KMS-11 (cell line): ENCODE data around the gene FAM111A.

Source experiments
- H2AFZ ChIP-seq: fragments of 200-600 bp; sonication (generic); 2 replicates; pipeline ENCODE4 v1.6.1; 2016; ENCODE audit warnings: antibody characterized with exemption, mixed run types, low read depth
- H3K27ac ChIP-seq: fragments of 200-600 bp; sonication (generic); 2 replicates; pipeline ENCODE4 v1.6.1; 2016; ENCODE audit warnings: mild to moderate bottlenecking, mixed run types
- H3K27me3 ChIP-seq: fragments of 200-600 bp; sonication (generic); 2 replicates; pipeline ENCODE4 v1.6.1; 2017; ENCODE audit warnings: mild to moderate bottlenecking, low read depth, mixed run types, moderate library complexity; ENCODE audit not compliant: insufficient read depth
- H3K36me3 ChIP-seq: fragments of 200-600 bp; sonication (generic); 2 replicates; pipeline ENCODE4 v1.6.1; 2017; ENCODE audit warnings: mild to moderate bottlenecking, mixed run types; ENCODE audit not compliant: insufficient read depth
- H3K4me1 ChIP-seq: fragments of 200-600 bp; sonication (generic); 2 replicates; pipeline ENCODE4 v1.6.1; 2016; ENCODE audit warnings: mild to moderate bottlenecking, low read depth, mixed run types; ENCODE audit not compliant: poor library complexity, severe bottlenecking
- H3K4me2 ChIP-seq: fragments of 200-600 bp; sonication (generic); 2 replicates; pipeline ENCODE4 v1.7.0; 2016; ENCODE audit warnings: mild to moderate bottlenecking, mixed run types
- H3K4me3 ChIP-seq: fragments of 200-600 bp; sonication (generic); IDR thresholded peaks from 2 replicates; pipeline ENCODE4 v1.6.1; 2017; ENCODE audit warnings: low read depth, low read length, mixed read lengths; ENCODE audit not compliant: insufficient read depth
- H3K79me2 ChIP-seq: fragments of 200-600 bp; sonication (generic); 2 replicates; pipeline ENCODE4 v1.6.1; 2016; ENCODE audit warnings: low read depth, mixed run types; ENCODE audit not compliant: insufficient read depth
- H3K9ac ChIP-seq: fragments of 200-600 bp; sonication (generic); 2 replicates; pipeline ENCODE4 v1.6.1; 2016; ENCODE audit warnings: mild to moderate bottlenecking, mixed run types
- H4K20me1 ChIP-seq: fragments of 200-600 bp; sonication (generic); 2 replicates; pipeline ENCODE4 v1.6.1; 2016; ENCODE audit warnings: mild to moderate bottlenecking, mixed run types; ENCODE audit not compliant: insufficient read depth
- TF ChIP-seq, protein P1 (sequence below): fragments of 200-600 bp; sonication (generic); conservative IDR thresholded peaks from 2 replicates; pipeline ENCODE4 v1.6.1; 2017; ENCODE audit warnings: low read depth, mild to moderate bottlenecking, antibody characterized with exemption, low read length, moderate library complexity, mixed read lengths

Gene FAM111A

DNA sequence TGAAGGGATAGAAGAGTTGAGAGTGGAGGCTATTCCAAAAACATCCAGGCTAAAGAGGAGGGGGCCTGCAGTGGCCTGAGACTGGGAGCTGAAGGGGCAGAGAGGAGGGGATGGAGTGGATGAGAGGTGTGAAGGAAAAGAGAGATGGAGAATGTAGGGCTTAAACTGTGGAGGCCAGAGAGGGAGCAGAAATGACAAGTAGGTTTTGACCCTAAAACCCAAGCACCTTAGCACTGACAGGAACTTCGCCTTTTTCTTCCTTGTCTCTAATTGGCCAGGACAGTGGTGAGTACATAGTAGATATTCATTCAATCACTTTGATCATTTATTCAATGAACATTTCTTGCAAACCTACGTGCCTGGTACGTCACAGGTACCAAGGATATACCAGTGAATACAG lies 28.3 kb upstream of the FAM111A start:
- TF ChIP-seq, protein P1, sequence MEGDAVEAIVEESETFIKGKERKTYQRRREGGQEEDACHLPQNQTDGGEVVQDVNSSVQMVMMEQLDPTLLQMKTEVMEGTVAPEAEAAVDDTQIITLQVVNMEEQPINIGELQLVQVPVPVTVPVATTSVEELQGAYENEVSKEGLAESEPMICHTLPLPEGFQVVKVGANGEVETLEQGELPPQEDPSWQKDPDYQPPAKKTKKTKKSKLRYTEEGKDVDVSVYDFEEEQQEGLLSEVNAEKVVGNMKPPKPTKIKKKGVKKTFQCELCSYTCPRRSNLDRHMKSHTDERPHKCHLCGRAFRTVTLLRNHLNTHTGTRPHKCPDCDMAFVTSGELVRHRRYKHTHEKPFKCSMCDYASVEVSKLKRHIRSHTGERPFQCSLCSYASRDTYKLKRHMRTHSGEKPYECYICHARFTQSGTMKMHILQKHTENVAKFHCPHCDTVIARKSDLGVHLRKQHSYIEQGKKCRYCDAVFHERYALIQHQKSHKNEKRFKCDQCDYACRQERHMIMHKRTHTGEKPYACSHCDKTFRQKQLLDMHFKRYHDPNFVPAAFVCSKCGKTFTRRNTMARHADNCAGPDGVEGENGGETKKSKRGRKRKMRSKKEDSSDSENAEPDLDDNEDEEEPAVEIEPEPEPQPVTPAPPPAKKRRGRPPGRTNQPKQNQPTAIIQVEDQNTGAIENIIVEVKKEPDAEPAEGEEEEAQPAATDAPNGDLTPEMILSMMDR, result no peak
- Histone ChIP-seq H4K20me1 (no peaks in the 10 kb centered on the region), H3K79me2 (peaks cover 17% of the 10 kb centered on the region; the same call in 1 of the 2 replicates), H3K4me2 (no peak overlapping the region), H3K36me3 (peaks cover 20% of the 10 kb centered on the region), H3K27me3 (no peaks in the 10 kb centered on the region), H3K4me1 (peaks cover 16% of the 10 kb centered on the region), H2AFZ (no peak overlapping the region), H3K27ac (no peak overlapping the region), H3K9ac (no peak overlapping the region), H3K4me3 (no peak overlapping the region)

DNA sequence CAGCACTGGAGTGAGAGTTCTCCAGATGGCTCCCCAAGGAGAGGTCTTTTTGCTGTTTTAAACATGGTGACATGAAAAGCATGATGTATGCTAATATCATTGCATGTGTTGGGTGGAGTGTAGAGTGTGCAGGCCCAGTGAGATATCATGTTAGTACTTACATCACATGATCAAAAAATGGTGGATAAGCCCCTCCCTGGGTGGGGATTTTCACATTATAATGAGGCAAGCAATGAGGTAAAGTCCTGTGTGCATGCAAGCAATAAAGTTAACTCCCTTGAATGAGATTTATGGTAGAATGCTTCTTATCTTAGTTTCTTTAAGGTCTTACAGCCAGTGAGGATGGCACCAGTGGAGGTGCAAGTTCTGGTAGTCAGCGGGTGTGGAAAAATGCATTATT lies 27.1 kb upstream of the FAM111A start:
- peaks cover 10% of the 10 kb centered on the region; the same call in 1 of the 2 replicates for H3K36me3 ChIP-seq
- no peak overlapping the region for H2AFZ ChIP-seq
- H4K20me1 ChIP-seq, result no peaks in the 10 kb centered on the region
- no peak overlapping the region for H3K4me2 ChIP-seq
- peaks cover 6% of the 10 kb centered on the region for H3K4me1 ChIP-seq
- H3K27me3 ChIP-seq, result no peaks in the 10 kb centered on the region
- H3K27ac ChIP-seq, result no peak overlapping the region
- TF ChIP-seq, protein P1, result no peak
- no peak overlapping the region for H3K4me3 ChIP-seq
- peaks cover 8% of the 10 kb centered on the region; the same call in 1 of the 2 replicates for H3K79me2 ChIP-seq
- no peak overlapping the region for H3K9ac ChIP-seq

DNA sequence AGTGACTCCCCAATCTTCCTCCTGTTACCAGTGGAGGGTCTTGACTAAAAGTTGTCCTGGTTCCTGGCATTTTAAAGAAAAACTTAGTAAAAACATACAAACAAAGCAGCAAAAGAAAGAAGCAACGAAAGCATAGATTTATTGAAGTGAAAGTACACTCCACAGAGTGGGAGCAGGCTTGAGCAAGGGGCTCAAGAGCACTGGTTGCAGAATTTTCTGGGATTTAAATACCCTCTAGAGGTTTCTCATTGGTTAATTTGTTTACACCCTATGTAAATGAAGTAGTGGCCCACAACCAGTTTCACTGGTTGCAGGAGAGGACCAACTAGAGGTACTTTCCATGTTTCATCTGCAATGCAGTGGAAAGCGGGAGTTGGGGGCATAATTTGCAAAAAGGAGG lies 24.9 kb upstream of the FAM111A start:
- Histone ChIP-seq H2AFZ (no peak overlapping the region), H3K9ac (no peak overlapping the region), H3K27me3 (no peaks in the 10 kb centered on the region), H3K27ac (no peak overlapping the region), H3K4me2 (no peak overlapping the region), H4K20me1 (no peaks in the 10 kb centered on the region), H3K36me3 (peaks cover 6% of the 10 kb centered on the region; the same call in 1 of the 2 replicates), H3K79me2 (no peaks in the 10 kb centered on the region), H3K4me3 (no peak overlapping the region), H3K4me1 (no peaks in the 10 kb centered on the region)
- TF ChIP-seq, protein P1, result no peak

DNA sequence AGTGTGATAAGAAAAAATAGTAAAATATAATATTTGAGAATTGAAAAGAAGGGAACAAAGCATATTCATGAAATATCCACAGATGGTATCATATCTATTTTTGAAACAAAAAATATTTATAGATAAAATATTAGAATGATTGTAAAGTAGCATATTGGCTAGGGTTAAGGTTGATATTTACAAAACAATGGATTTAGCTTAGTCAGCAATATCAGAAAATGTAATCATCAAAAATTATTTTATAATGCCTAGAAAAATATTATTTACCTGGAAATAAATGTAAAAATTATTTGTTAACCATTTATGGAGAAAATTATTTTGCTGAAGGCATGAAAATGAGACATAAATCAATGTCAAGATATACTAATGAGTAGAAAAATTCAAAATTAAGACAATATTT lies 22.8 kb upstream of the FAM111A start:
- no peaks in the 10 kb centered on the region for H4K20me1 ChIP-seq
- TF ChIP-seq, protein P1, result no peak
- H3K4me1 ChIP-seq, result no peaks in the 10 kb centered on the region
- H2AFZ ChIP-seq, result no peak overlapping the region
- H3K27me3 ChIP-seq, result no peaks in the 10 kb centered on the region
- no peaks in the 10 kb centered on the region for H3K79me2 ChIP-seq
- no peak overlapping the region for H3K4me2 ChIP-seq
- no peak overlapping the region for H3K27ac ChIP-seq
- no peak overlapping the region for H3K4me3 ChIP-seq
- no peak overlapping the region for H3K9ac ChIP-seq
- H3K36me3 ChIP-seq, result peaks cover 6% of the 10 kb centered on the region; the same call in 1 of the 2 replicates
